Fibroblast of lung (primary cell): ENCODE data around the gene PROSER2. TPM values are rescaled to one million over a fixed set of nuclear protein-coding genes. Genes with fewer than 3 reads are reported as not detected.

Experiments
- DNase-seq, 2 donors: peaks; one replicate each; pipeline versions ENCODE4 v3.0.0 to v3.0.0-alpha.2; 2010; ENCODE audit warnings: low read depth in 2 of 2
- H2AFZ ChIP-seq: 2 replicates; pipeline ENCODE4 v1.5.1; 2012; ENCODE audit warnings: low read length, control low read depth, inconsistent platforms
- H3K27ac ChIP-seq: 2 replicates; pipeline ENCODE4 v1.5.1; 2011; ENCODE audit warnings: low read length, control low read depth; ENCODE audit not compliant: insufficient read depth
- H3K27me3 ChIP-seq: 2 replicates; pipeline ENCODE4 v1.5.1; 2011; ENCODE audit warnings: mild to moderate bottlenecking, low read length; ENCODE audit not compliant: control insufficient read depth, insufficient read depth
- H3K36me3 ChIP-seq: 2 replicates; pipeline ENCODE4 v1.5.1; 2011; ENCODE audit warnings: low read length; ENCODE audit not compliant: control insufficient read depth, insufficient read depth
- H3K4me1 ChIP-seq: 2 replicates; pipeline ENCODE4 v1.5.1; 2011; ENCODE audit warnings: low read length; ENCODE audit not compliant: control insufficient read depth, insufficient read depth; ENCODE audit errors: extremely low read depth
- H3K4me2 ChIP-seq: 2 replicates; pipeline ENCODE4 v1.5.1; 2011; ENCODE audit warnings: low read length, control low read depth; ENCODE audit not compliant: insufficient read depth; ENCODE audit errors: extremely low read depth
- H3K4me3 ChIP-seq, 4 experiments: fragments of 200-600 bp in 1 of 4; sonication (generic) in 1 of 4; replicated peaks in 1 of 4; 2 replicates each; pipeline ENCODE4 v1.5.1; 2011 to 2016; ENCODE audit warnings: low read length in 4 of 4, low read depth in 3 of 4, mild to moderate bottlenecking in 3 of 4, control low read depth in 2 of 4, inconsistent platforms in 1 of 4, mixed read lengths in 1 of 4; ENCODE audit not compliant: insufficient read depth in 1 of 4; ENCODE audit errors: control extremely low read depth in 1 of 4
- H3K79me2 ChIP-seq: 2 replicates; pipeline ENCODE4 v1.5.1; 2012; ENCODE audit warnings: mild to moderate bottlenecking, low read length, inconsistent platforms; ENCODE audit not compliant: control insufficient read depth, insufficient read depth
- H3K9ac ChIP-seq: 2 replicates; pipeline ENCODE4 v1.5.1; 2011; ENCODE audit warnings: mild to moderate bottlenecking, low read length, control low read depth; ENCODE audit not compliant: insufficient read depth
- H3K9me3 ChIP-seq: 2 replicates; pipeline ENCODE4 v1.5.1; 2012; ENCODE audit warnings: low read depth, low read length; ENCODE audit not compliant: control insufficient read depth, insufficient read depth
- H4K20me1 ChIP-seq: 2 replicates; pipeline ENCODE4 v1.5.1; 2011; ENCODE audit warnings: low read length; ENCODE audit not compliant: control insufficient read depth, insufficient read depth; ENCODE audit errors: extremely low read depth
- CTCF ChIP-seq, 2 donors: IDR thresholded peaks in 1 of 2; conservative IDR thresholded peaks in 1 of 2; 1 replicate in 1 of 2; 2 replicates in 1 of 2; pipeline ENCODE4 v1.5.1; 2011 to 2012; ENCODE audit warnings: low read length in 2 of 2, control low read depth in 1 of 2, inconsistent platforms in 1 of 2, low read depth in 1 of 2, mild to moderate bottlenecking in 1 of 2
- EZH2 ChIP-seq: IDR thresholded peaks from 2 replicates; pipeline ENCODE4 v1.5.1; 2012; ENCODE audit warnings: low read length, control low read depth, mild to moderate bottlenecking; ENCODE audit errors: missing control alignments
- polyA plus RNA-seq, 2 donors: library from polyadenylated mRNA; depleted of rRNA in 1 of 2; stranded (reverse) in 1 of 2; unstranded in 1 of 2; fragments of >200 nt; gene quantifications; 2 replicates each; pipeline ENCODE4 v1.2.1, GENCODE V29; 2011 to 2012; ENCODE audit warnings: missing spikeins in 1 of 2
- total RNA-seq: library from RNA; depleted of rRNA; stranded (reverse); fragments of >200 nt; gene quantifications from 2 replicates; pipeline ENCODE4 v1.2.1, GENCODE V29; 2014

Gene PROSER2
- total and polyA plus RNA-seq, 2 donors (not counting 1 experiment from before 2014, with no cell fraction given), result 1.2 to 2.6 TPM

- no peaks in the 10 kb centered on the region for H3K4me1 ChIP-seq
- TF ChIP-seq CTCF (conservative IDR thresholded peaks at IDR 0.05 in 1 of 2, IDR thresholded peaks at IDR 0.05 in 1 of 2; ENCODE audit: low read depth in 1 of 2, low read length in 2 of 2) (no peak), EZH2 (no peak)
- no peak for DNase-seq
- H3K27ac ChIP-seq, result no peak overlapping the region
- H3K27me3 ChIP-seq, result no peaks in the 10 kb centered on the region
- H3K4me2 ChIP-seq, result no peak overlapping the region
- H3K9me3 ChIP-seq, result no peaks in the 10 kb centered on the region
- H2AFZ ChIP-seq, result no peak overlapping the region
- no peak overlapping the region for H3K4me3 ChIP-seq
- H3K79me2 ChIP-seq, result no peaks in the 10 kb centered on the region
- H4K20me1 ChIP-seq, result no peaks in the 10 kb centered on the region
- H3K9ac ChIP-seq, result no peak overlapping the region
- no peaks in the 10 kb centered on the region for H3K36me3 ChIP-seq
Observed at GRCh38 chr10:11865561-11865960, 42.4 kb downstream of the PROSER2 start.

GRCh38 chr10:11866199-11866925 lies 43.2 kb downstream of the PROSER2 start:
- DNase-seq, result no peak
- Histone ChIP-seq H3K27ac (no peak overlapping the region), H4K20me1 (no peaks in the 10 kb centered on the region), H2AFZ (no peak overlapping the region), H3K9ac (no peak overlapping the region), H3K27me3 (no peaks in the 10 kb centered on the region), H3K36me3 (no peaks in the 10 kb centered on the region), H3K4me3 (no peak overlapping the region), H3K79me2 (no peaks in the 10 kb centered on the region), H3K9me3 (no peaks in the 10 kb centered on the region), H3K4me2 (no peak overlapping the region), H3K4me1 (no peaks in the 10 kb centered on the region)
- TF ChIP-seq CTCF (conservative IDR thresholded peaks at IDR 0.05 in 1 of 2, IDR thresholded peaks at IDR 0.05 in 1 of 2; ENCODE audit: low read depth in 1 of 2, low read length in 2 of 2), result no peak
- TF ChIP-seq EZH2, result no peak

GRCh38 chr10:11869219-11869618 lies 46.1 kb downstream of the PROSER2 start:
- no peak overlapping the region for H3K4me3 ChIP-seq
- no peaks in the 10 kb centered on the region for H3K27me3 ChIP-seq
- no peaks in the 10 kb centered on the region for H3K4me1 ChIP-seq
- H3K9me3 ChIP-seq, result no peaks in the 10 kb centered on the region
- H3K36me3 ChIP-seq, result no peaks in the 10 kb centered on the region
- H3K9ac ChIP-seq, result no peak overlapping the region
- H3K79me2 ChIP-seq, result no peaks in the 10 kb centered on the region
- H3K4me2 ChIP-seq, result no peak overlapping the region
- H2AFZ ChIP-seq, result no peak overlapping the region
- no peak for DNase-seq
- H3K27ac ChIP-seq, result no peak overlapping the region
- TF ChIP-seq EZH2 (no peak), CTCF (conservative IDR thresholded peaks at IDR 0.05 in 1 of 2, IDR thresholded peaks at IDR 0.05 in 1 of 2; ENCODE audit: low read depth in 1 of 2, low read length in 2 of 2) (no peak)
- no peaks in the 10 kb centered on the region for H4K20me1 ChIP-seq
